Mucosa of descending colon (tissue), 3 donors: ENCODE measurements around the gene KCNAB2. TPM values are rescaled to one million over a fixed set of nuclear protein-coding genes. Genes with fewer than 3 reads are reported as not detected.

Experiments
- ATAC-seq: fragments of 200-7000 bp; cut with Tn5 transposase; one replicate; pipeline ENCODE4 v1.9.1; 2020; ENCODE audit warnings: mild to moderate bottlenecking, moderate library complexity
- DNase-seq, 3 donors: peaks; one replicate each; pipeline ENCODE4 v3.0.0-alpha.2; 2020
- H3K36me3 ChIP-seq: fragments of 200-600 bp; one replicate; pipeline ENCODE4 v1.8.0; 2021; ENCODE audit warnings: low read depth, mild to moderate bottlenecking
- H3K4me1 ChIP-seq: fragments of 200-600 bp; one replicate; pipeline ENCODE4 v1.8.0; 2021; ENCODE audit warnings: low read depth, mild to moderate bottlenecking
- H3K4me3 ChIP-seq: fragments of 200-600 bp; one replicate; pipeline ENCODE4 v1.8.0; 2021; ENCODE audit warnings: mild to moderate bottlenecking
- H3K9me3 ChIP-seq: fragments of 200-600 bp; one replicate; pipeline ENCODE4 v1.8.0; 2021; ENCODE audit warnings: mild to moderate bottlenecking
- CTCF ChIP-seq: fragments of 200-600 bp; IDR thresholded peaks from one replicate; pipeline ENCODE4 v1.8.0; 2022; ENCODE audit warnings: antibody characterized with exemption, mild to moderate bottlenecking
- intact Hi-C, 2 donors: fragments of 100-400 bp; cut with DNase I in 1 of 2; cut with micrococcal nuclease in 1 of 2; formaldehyde crosslinking; loops; one replicate each; pipeline versions ENCODE4 v1.11.0 to v1.11.1; 2022; cut with DNase I, micrococcal nuclease
- total RNA-seq, 3 donors: library from RNA; stranded (reverse); fragmentation: NEBNext Ultra II Directional in 2 of 3; extraction: Animal tissue kit (Norgen Biotek cat#: 25700) in 2 of 3; gene quantifications; one replicate each; pipeline versions ENCODE4 v1.2.1 to v1.2.4, GENCODE V29; 2021 to 2023
- donor health status: DM: no; HTN: no; CAD: no; lungs with moderate emphysema.
- donor health status: DM: no; HTN: no; CAD: no.
- donor health status: DM: no; HTN: yes; CAD: no.

Gene KCNAB2
- total RNA-seq, 3 donors from 2014 or later = 6.9 to 15.7 (median 11.8) TPM

GRCh38 chr1:6003568-6004411 is 41.9 kb upstream of the KCNAB2 start:
- DNase-seq = peak in 2 of 3 donors; percentile 1 to 10
- no peaks in the 10 kb centered on the region for H3K4me1 ChIP-seq
- no peak for TF ChIP-seq CTCF

GRCh38 chr1:6004412-6005123 is 41.1 kb upstream of the KCNAB2 start:
- intact Hi-C loops = no loop called here
- no peaks in the 10 kb centered on the region for H3K4me1 ChIP-seq
- no peaks in the 10 kb centered on the region for H3K36me3 ChIP-seq
- DNase-seq = peak in 1 of 3 donors; percentile 21
- no peak for TF ChIP-seq CTCF
- H3K4me3 ChIP-seq = no peak overlapping the region
- ATAC-seq = no peak
- no peaks in the 10 kb centered on the region for H3K9me3 ChIP-seq

More at GRCh38 chr1:6003568-6004411, 41.9 kb upstream of the KCNAB2 start:
- intact Hi-C loops = no loop called here
- H3K9me3 ChIP-seq = no peaks in the 10 kb centered on the region
- no peak for ATAC-seq
- H3K36me3 ChIP-seq = no peaks in the 10 kb centered on the region
- no peak overlapping the region for H3K4me3 ChIP-seq

- H3K9me3 ChIP-seq = no peaks in the 10 kb centered on the region
- no peaks in the 10 kb centered on the region for H3K36me3 ChIP-seq
- ATAC-seq (no peak), DNase-seq (peak in 2 of 3 donors; percentile 5 to 38)
- H3K4me3 ChIP-seq = no peak overlapping the region
- intact Hi-C loops = no loop called here
- TF ChIP-seq CTCF = no peak
- H3K4me1 ChIP-seq = no peaks in the 10 kb centered on the region
Observed at GRCh38 chr1:6005276-6005917, 40.3 kb upstream of the KCNAB2 start.

GRCh38 chr1:6006882-6007281 is 38.8 kb upstream of the KCNAB2 start:
- no peak for TF ChIP-seq CTCF
- ATAC-seq = no peak
- no peak overlapping the region for H3K4me3 ChIP-seq
- no peaks in the 10 kb centered on the region for H3K4me1 ChIP-seq
- intact Hi-C loops = no loop called here
- H3K36me3 ChIP-seq = no peaks in the 10 kb centered on the region
- peak in 1 of 3 donors; percentile 34 for DNase-seq
- H3K9me3 ChIP-seq = no peaks in the 10 kb centered on the region

GRCh38 chr1:6007318-6008083 is 38.2 kb upstream of the KCNAB2 start:
- H3K9me3 ChIP-seq = no peaks in the 10 kb centered on the region
- intact Hi-C loops = no loop called here
- H3K4me3 ChIP-seq = no peak overlapping the region
- DNase-seq (peak in 1 of 3 donors; percentile 41), ATAC-seq (peak; percentile 40)
- H3K36me3 ChIP-seq = no peaks in the 10 kb centered on the region
- H3K4me1 ChIP-seq = no peaks in the 10 kb centered on the region
- TF ChIP-seq CTCF = no peak
